ENCODE data around the gene MEIS3. TPM values are rescaled to one million over a fixed set of nuclear protein-coding genes. Genes with fewer than 3 reads are reported as not detected.

Gene MEIS3
- total RNA-seq, 1 experiment from 2014 or later: 1.9 TPM

- Histone ChIP-seq H3K79me2 (ENCODE audit: low read depth) (no peaks in the 10 kb centered on the region), H3K27me3 (ENCODE audit: insufficient read depth, low read depth) (peaks cover 18% of the 10 kb centered on the region), H3K9me2 (ENCODE audit: insufficient read depth) (no peaks in the 10 kb centered on the region), H3K4me2 (peak overlapping the region; percentile 86), H2AFZ (peak overlapping the region; percentile 62; the same call in 1 of the 2 replicates), H3K9me3 (ENCODE audit: insufficient read depth, low read depth) (no peaks in the 10 kb centered on the region), H3K36me3 (ENCODE audit: low read depth) (no peaks in the 10 kb centered on the region), H3K4me1 (replicated peaks; ENCODE audit: insufficient read depth) (peaks cover 22% of the 10 kb centered on the region), H3F3A (ENCODE audit: insufficient read depth, low read depth) (peaks cover 32% of the 10 kb centered on the region), H3K27ac (0 out of 2 replicates have a peak overlapping the region, but pooled peaks have one; percentile 19), H4K20me1 (ENCODE audit: insufficient read depth) (no peaks in the 10 kb centered on the region), H3K4me3 (peak overlapping the region; percentile 33; the same call in 1 of the 2 replicates)
- ChIA-PET CTCF (interaction anchor here (0.5 to 1.7 kb wide), 20 partner anchors 8 to 399 kb away, joined by 3 to 18 read pairs (median 4); partner anchors contain the start of gene DHX34), POLR2A (ENCODE audit: unreplicated experiment) (interaction anchor here (0.5 to 0.6 kb wide), 3 partner anchors 26 to 315 kb away, joined by 6 to 17 read pairs (median 6); partner anchors contain the start of gene ZC3H4)
- intact Hi-C loops (cut with micrococcal nuclease; ENCODE audit: unreplicated experiment): loop anchor here (10.0 kb wide), 1 partner anchor 414 kb away; the partner anchor contains the start of gene NPAS1
- no TSS peak for BruUV-seq (replicated peaks)
- DNase-seq: peak; percentile 88 to 92
- TF ChIP-seq, protein P1, sequence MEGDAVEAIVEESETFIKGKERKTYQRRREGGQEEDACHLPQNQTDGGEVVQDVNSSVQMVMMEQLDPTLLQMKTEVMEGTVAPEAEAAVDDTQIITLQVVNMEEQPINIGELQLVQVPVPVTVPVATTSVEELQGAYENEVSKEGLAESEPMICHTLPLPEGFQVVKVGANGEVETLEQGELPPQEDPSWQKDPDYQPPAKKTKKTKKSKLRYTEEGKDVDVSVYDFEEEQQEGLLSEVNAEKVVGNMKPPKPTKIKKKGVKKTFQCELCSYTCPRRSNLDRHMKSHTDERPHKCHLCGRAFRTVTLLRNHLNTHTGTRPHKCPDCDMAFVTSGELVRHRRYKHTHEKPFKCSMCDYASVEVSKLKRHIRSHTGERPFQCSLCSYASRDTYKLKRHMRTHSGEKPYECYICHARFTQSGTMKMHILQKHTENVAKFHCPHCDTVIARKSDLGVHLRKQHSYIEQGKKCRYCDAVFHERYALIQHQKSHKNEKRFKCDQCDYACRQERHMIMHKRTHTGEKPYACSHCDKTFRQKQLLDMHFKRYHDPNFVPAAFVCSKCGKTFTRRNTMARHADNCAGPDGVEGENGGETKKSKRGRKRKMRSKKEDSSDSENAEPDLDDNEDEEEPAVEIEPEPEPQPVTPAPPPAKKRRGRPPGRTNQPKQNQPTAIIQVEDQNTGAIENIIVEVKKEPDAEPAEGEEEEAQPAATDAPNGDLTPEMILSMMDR (conservative IDR thresholded peaks at IDR 0.05): no peak
- TF ChIP-seq EZH2 (IDR thresholded peaks at IDR 0.05; ENCODE audit: low read depth): no peak
These were observed 9.0 kb upstream of the MEIS3 start for GRCh38 chr19:47428177-47428894.

GRCh38 chr19:47427241-47428176 lies 8.2 kb upstream of the MEIS3 start:
- peaks cover 28% of the 10 kb centered on the region for H3F3A ChIP-seq (ENCODE audit: insufficient read depth, low read depth)
- no peaks in the 10 kb centered on the region for H3K79me2 ChIP-seq (ENCODE audit: low read depth)
- no peak for TF ChIP-seq EZH2 (IDR thresholded peaks at IDR 0.05; ENCODE audit: low read depth)
- TF ChIP-seq, protein P1 (conservative IDR thresholded peaks at IDR 0.05): peak; percentile 98
- H4K20me1 ChIP-seq (ENCODE audit: insufficient read depth): no peaks in the 10 kb centered on the region
- H3K9me2 ChIP-seq (ENCODE audit: insufficient read depth): no peaks in the 10 kb centered on the region
- peak; percentile 48 to 78 for DNase-seq
- intact Hi-C loops (cut with micrococcal nuclease; ENCODE audit: unreplicated experiment): loop anchor here (1.0 to 10.0 kb wide), 2 partner anchors 131 to 413 kb away; partner anchors contain the start of gene NPAS1
- peaks cover 27% of the 10 kb centered on the region for H3K27me3 ChIP-seq (ENCODE audit: insufficient read depth, low read depth)
- H3K27ac ChIP-seq: peak overlapping the region; percentile 19; the same call in 1 of the 2 replicates
- POLR2A ChIA-PET (ENCODE audit: unreplicated experiment): interaction anchor here (0.5 to 0.6 kb wide), 2 partner anchors 158 to 314 kb away, joined by 6 to 7 read pairs; partner anchors contain the start of gene ZC3H4
- no peaks in the 10 kb centered on the region for H3K36me3 ChIP-seq (ENCODE audit: low read depth)
- peaks cover 22% of the 10 kb centered on the region for H3K4me1 ChIP-seq (replicated peaks; ENCODE audit: insufficient read depth)
- peak overlapping the region; percentile 86 for H3K4me2 ChIP-seq
- CTCF ChIA-PET: interaction anchor here (0.5 to 1.7 kb wide), 18 partner anchors 9 to 399 kb away, joined by 3 to 18 read pairs (median 5); partner anchors contain the start of gene DHX34
- H3K4me3 ChIP-seq: peak overlapping the region; percentile 33; the same call in 1 of the 2 replicates
- no peak overlapping the region for H2AFZ ChIP-seq
- no TSS peak for BruUV-seq (replicated peaks)
- H3K9me3 ChIP-seq (ENCODE audit: insufficient read depth, low read depth): no peaks in the 10 kb centered on the region

Measured in PC-9 (cell line).